ENCODE measurements around the gene RNLS. TPM values are rescaled to one million over a fixed set of nuclear protein-coding genes. Genes with fewer than 3 reads are reported as not detected.

The RNLS gene
- total and polyA plus RNA-seq, 2 of the 4 experiments (the other 2 are of a cell fraction): 4.5 to 7.0 TPM

- in situ Hi-C loops (cut with MboI; ENCODE audit: low sequenced_read_pairs): no loop called here
Measured at GRCh38 chr10:88395677-88396076, 187.4 kb downstream of the RNLS start.

More at GRCh38 chr10:88395677-88396076, 187.4 kb downstream of the RNLS start:
- BruUV-seq (replicated peaks): no TSS peak
- no peaks in the 10 kb centered on the region for H3K4me1 ChIP-seq (ENCODE audit: control insufficient read depth, insufficient read depth, low read length)
- no peak overlapping the region for H4K5ac ChIP-seq (ENCODE audit: low read depth, low read length)
- no peak overlapping the region for H3K14ac ChIP-seq (replicated peaks; ENCODE audit: low read depth, low read length)
- H3K9me3 ChIP-seq (ENCODE audit: control insufficient read depth, insufficient read depth, low read length): no peaks in the 10 kb centered on the region
- no peak overlapping the region for H3K4ac ChIP-seq (ENCODE audit: low read depth, low read length)
- DNase-seq (peak; percentile 17), ATAC-seq (ENCODE audit: low read depth) (no peak)
- no peak overlapping the region for H3K9ac ChIP-seq (ENCODE audit: low read depth, low read length)
- no peak overlapping the region for H2BK15ac ChIP-seq (ENCODE audit: low read depth, low read length)
- no peaks in the 10 kb centered on the region for H4K20me1 ChIP-seq (ENCODE audit: insufficient read depth, low read length)
- no peak overlapping the region for H2AK9ac ChIP-seq (replicated peaks; ENCODE audit: low read depth, low read length, poor library complexity)
- intact Hi-C loops (cut with micrococcal nuclease) (no loop called here), dilution Hi-C loops (cut with HindIII; ENCODE audit: low sequenced_read_pairs, unreplicated experiment) (no loop called here)
- no peak overlapping the region for H3K4me3 ChIP-seq (ENCODE audit: insufficient read depth, low read depth, low read length)
- no peak overlapping the region for H4K8ac ChIP-seq (ENCODE audit: low read depth in 2 of 2, low read length in 2 of 2)
- H3K23ac ChIP-seq (ENCODE audit: low read depth, low read length): no peak overlapping the region
- no peak overlapping the region for H2BK20ac ChIP-seq (ENCODE audit: low read depth, low read length)
- TF ChIP-seq BHLHE40 (IDR thresholded peaks at IDR 0.05; ENCODE audit: low read depth, low read length) (no peak), POLR2A (IDR thresholded peaks at IDR 0.05; ENCODE audit: low read depth, low read length) (no peak), NFE2L2 (IDR thresholded peaks at IDR 0.05; ENCODE audit: low read depth, low read length) (no peak), RCOR1 (IDR thresholded peaks at IDR 0.05; ENCODE audit: insufficient replicate concordance, low read length) (no peak), MAZ (IDR thresholded peaks at IDR 0.05; ENCODE audit: borderline replicate concordance, low read depth, low read length) (no peak), MXI1 (IDR thresholded peaks at IDR 0.05; ENCODE audit: borderline replicate concordance, low read depth, low read length) (no peak), CHD1 (IDR thresholded peaks at IDR 0.05; ENCODE audit: low read depth, low read length) (no peak), CTCF (conservative IDR thresholded peaks at IDR 0.05; ENCODE audit: low read depth, low read length) (no peak), RAD21 (IDR thresholded peaks at IDR 0.05; ENCODE audit: low read length) (no peak), MAFK (IDR thresholded peaks at IDR 0.05; ENCODE audit: low read depth, low read length) (no peak), USF2 (IDR thresholded peaks at IDR 0.05; ENCODE audit: low read depth, low read length) (no peak), SMC3 (IDR thresholded peaks at IDR 0.05; ENCODE audit: low read depth, low read length) (no peak), FOS (IDR thresholded peaks at IDR 0.05; ENCODE audit: low read depth, low read length) (no peak), ELK1 (IDR thresholded peaks at IDR 0.05; ENCODE audit: borderline replicate concordance, low read depth, low read length) (no peak), CEBPB (IDR thresholded peaks at IDR 0.05; ENCODE audit: low read depth, low read length) (no peak), RFX5 (IDR thresholded peaks at IDR 0.05; ENCODE audit: low read depth, low read length) (no peak)
- H3K27ac ChIP-seq (ENCODE audit: insufficient read depth, low read length): no peak overlapping the region
- H2AK5ac ChIP-seq (ENCODE audit: low read depth, low read length): no peak overlapping the region
- H3K9me1 ChIP-seq (ENCODE audit: insufficient read depth, low read length): no peaks in the 10 kb centered on the region
- no peak overlapping the region for H2AFZ ChIP-seq (replicated peaks; ENCODE audit: low read length, poor library complexity)
- no peaks in the 10 kb centered on the region for H3K79me1 ChIP-seq (ENCODE audit: low read depth in 1 of 2, low read length in 2 of 2)
- H2BK120ac ChIP-seq (ENCODE audit: low read depth, low read length): no peak overlapping the region
- no peak overlapping the region for H2BK5ac ChIP-seq (ENCODE audit: low read depth, low read length, poor library complexity, severe bottlenecking)
- no peaks in the 10 kb centered on the region for H3K36me3 ChIP-seq (ENCODE audit: control insufficient read depth, insufficient read depth, low read length)
- H3K56ac ChIP-seq (ENCODE audit: extremely low read depth, insufficient read depth, low read length): no peak overlapping the region
- CTCF ChIA-PET: no interaction called here
- no peaks in the 10 kb centered on the region for H3K27me3 ChIP-seq (ENCODE audit: control insufficient read depth, insufficient read depth, low read length)
- H3K4me2 ChIP-seq (ENCODE audit: low read depth, low read length): no peak overlapping the region
- no peak overlapping the region for H4K91ac ChIP-seq (ENCODE audit: insufficient read depth, low read depth, low read length)
- H3K18ac ChIP-seq (ENCODE audit: low read depth, low read length): no peak overlapping the region
- POLR2A ChIA-PET (ENCODE audit: unreplicated experiment): no interaction called here

All from IMR-90 (cell line).